Keratinocyte (primary cell): ENCODE measurements around the gene SLC30A1.

ENCODE experiments used
- CTCF ChIP-seq, 3 experiments: IDR thresholded peaks in 1 of 3; conservative IDR thresholded peaks in 1 of 3; optimal IDR thresholded peaks in 1 of 3; 2 replicates in 2 of 3; 3 replicates in 1 of 3; pipeline versions ENCODE3 to v1.5.1; 2011; ENCODE audit warnings: low read length in 3 of 3, mild to moderate bottlenecking in 3 of 3, moderate library complexity in 2 of 3, control low read depth in 1 of 3, inconsistent platforms in 1 of 3; ENCODE audit not compliant: insufficient read depth in 2 of 3; ENCODE audit errors: extremely low read depth in 1 of 3
- EZH2 ChIP-seq: IDR thresholded peaks from one replicate; pipeline ENCODE4 v1.6.1; 2012; ENCODE audit warnings: inconsistent platforms, mild to moderate bottlenecking, low read length, moderate library complexity

- TF ChIP-seq CTCF (optimal IDR thresholded peaks at IDR 0.05 in 1 of 3, IDR thresholded peaks at IDR 0.05 in 1 of 3, conservative IDR thresholded peaks at IDR 0.05 in 1 of 3; ENCODE audit: extremely low read depth in 1 of 3, insufficient read depth in 2 of 3, low read length in 3 of 3) (no peak), EZH2 (no peak)
Measured at GRCh38 chr1:211529011-211529410, 50.0 kb downstream of the SLC30A1 start.
